Lower lobe of right lung (tissue), 2 donors: ENCODE measurements around the gene ARHGAP40. TPM values are rescaled to one million over a fixed set of nuclear protein-coding genes. Genes with fewer than 3 reads are reported as not detected.

Experiments
- ATAC-seq, 2 donors: fragments of 200-7000 bp; cut with Tn5 transposase; one replicate each; pipeline ENCODE4 v1.9.1; 2020 to 2022; ENCODE audit warnings: mild to moderate bottlenecking in 2 of 2, moderate library complexity in 2 of 2
- DNase-seq: peaks from one replicate; pipeline ENCODE4 v3.0.0-alpha.2; 2020
- H3K27ac ChIP-seq: fragments of 200-600 bp; one replicate; pipeline ENCODE4 v1.8.0; 2022
- H3K27me3 ChIP-seq: fragments of 200-600 bp; one replicate; pipeline ENCODE4 v1.8.0; 2022; ENCODE audit warnings: low read depth
- H3K36me3 ChIP-seq: fragments of 200-600 bp; one replicate; pipeline ENCODE4 v1.8.0; 2022; ENCODE audit warnings: mild to moderate bottlenecking
- H3K4me1 ChIP-seq: fragments of 200-600 bp; one replicate; pipeline ENCODE4 v1.8.0; 2022
- H3K4me3 ChIP-seq: fragments of 200-600 bp; one replicate; pipeline ENCODE4 v1.8.0; 2022; ENCODE audit warnings: mild to moderate bottlenecking
- H3K9me3 ChIP-seq: fragments of 200-600 bp; one replicate; pipeline ENCODE4 v1.8.0; 2022
- CTCF ChIP-seq: fragments of 200-600 bp; IDR thresholded peaks from one replicate; pipeline ENCODE4 v1.8.0; 2022; ENCODE audit warnings: antibody characterized with exemption, mild to moderate bottlenecking
- intact Hi-C: fragments of 100-400 bp; cut with DNase I; formaldehyde crosslinking; loops from one replicate; pipeline ENCODE4 v1.11.0; 2022
- total RNA-seq: library from RNA; stranded (reverse); fragmentation: NEBNext Ultra II Directional; extraction: Animal tissue kit (Norgen Biotek cat#: 25700); gene quantifications from one replicate; pipeline ENCODE4 v1.2.1, GENCODE V29; 2021
- donor health status: DM: no; HTN: yes; CAD: no; lungs with severe emphysema.

Gene ARHGAP40
- total RNA-seq, 1 donor from 2014 or later = 0.83 TPM

- peaks cover 96% of the 10 kb centered on the region for H3K36me3 ChIP-seq
Measured at GRCh38 chr20:38559764-38560163, 41.8 kb upstream of the ARHGAP40 start.

GRCh38 chr20:38563802-38564431 lies 37.7 kb upstream of the ARHGAP40 start:
- TF ChIP-seq CTCF = no peak
- Histone ChIP-seq H3K27ac (no peak overlapping the region), H3K4me1 (no peaks in the 10 kb centered on the region), H3K27me3 (no peaks in the 10 kb centered on the region), H3K36me3 (peaks cover 96% of the 10 kb centered on the region), H3K9me3 (no peaks in the 10 kb centered on the region), H3K4me3 (no peak overlapping the region)
- no peak for ATAC-seq
- intact Hi-C loops = no loop called here
- DNase-seq = no peak

More at GRCh38 chr20:38559764-38560163, 41.8 kb upstream of the ARHGAP40 start:
- Histone ChIP-seq H3K9me3 (no peaks in the 10 kb centered on the region), H3K4me1 (no peaks in the 10 kb centered on the region), H3K27ac (no peak overlapping the region), H3K4me3 (no peak overlapping the region), H3K27me3 (no peaks in the 10 kb centered on the region)
- DNase-seq = no peak
- no peak for ATAC-seq
- no peak for TF ChIP-seq CTCF
- intact Hi-C loops = no loop called here

DNA sequence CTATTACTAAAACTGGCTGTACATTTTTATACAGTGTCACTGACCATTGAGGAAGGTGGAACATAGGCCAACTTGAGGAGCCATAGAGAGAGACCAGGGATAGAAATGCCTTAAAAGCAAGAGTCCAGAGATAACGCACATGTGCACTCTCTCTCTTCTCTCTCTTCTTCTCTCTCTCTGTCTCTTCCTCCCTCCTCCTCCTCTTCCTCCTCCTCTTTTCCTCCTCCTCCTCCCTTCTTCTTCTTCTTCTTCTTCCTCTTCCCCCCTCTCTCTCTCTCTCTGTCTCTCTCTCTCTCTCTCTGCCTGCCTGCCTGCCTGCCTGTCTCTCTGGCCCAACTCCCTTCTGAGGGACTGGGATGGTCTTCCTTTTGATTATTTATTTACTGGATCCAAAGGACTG lies 36.9 kb upstream of the ARHGAP40 start:
- Histone ChIP-seq H3K27ac (no peak overlapping the region), H3K27me3 (no peaks in the 10 kb centered on the region), H3K9me3 (no peaks in the 10 kb centered on the region), H3K4me1 (no peaks in the 10 kb centered on the region), H3K4me3 (no peak overlapping the region), H3K36me3 (peaks cover 96% of the 10 kb centered on the region)
- DNase-seq = no peak
- no peak for TF ChIP-seq CTCF
- ATAC-seq = no peak
- intact Hi-C loops = no loop called here

DNA sequence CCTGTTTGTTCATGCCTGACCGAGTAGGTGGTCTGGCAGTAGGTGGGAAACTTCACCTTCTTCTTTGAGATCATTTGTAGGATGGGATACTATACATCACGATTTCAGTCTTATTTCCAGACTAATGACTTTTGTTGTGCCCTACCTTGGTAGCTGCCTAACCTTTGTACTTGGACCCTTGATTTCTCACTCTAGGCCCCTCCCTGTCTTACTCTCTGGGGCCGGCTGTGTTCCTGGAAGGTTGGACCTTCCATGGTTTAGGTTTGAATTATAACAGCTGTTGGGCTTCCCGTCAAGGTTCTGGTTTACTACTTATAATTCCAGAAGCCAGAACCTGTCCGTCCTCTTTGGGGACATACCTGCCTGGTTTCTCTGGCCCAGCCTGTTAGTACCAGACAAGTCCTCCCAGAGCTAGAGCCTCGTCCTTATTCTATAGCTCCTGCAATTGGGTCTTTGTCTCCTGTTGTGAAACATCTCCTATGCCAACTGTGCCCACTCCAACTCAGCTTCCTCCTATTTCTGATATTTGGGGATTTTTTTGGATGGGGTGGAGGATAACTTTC lies 35.5 kb upstream of the ARHGAP40 start:
- no peaks in the 10 kb centered on the region for H3K4me1 ChIP-seq
- TF ChIP-seq CTCF = no peak
- intact Hi-C loops = no loop called here
- H3K27ac ChIP-seq = no peak overlapping the region
- no peaks in the 10 kb centered on the region for H3K9me3 ChIP-seq
- ATAC-seq (no peak), DNase-seq (no peak)
- H3K27me3 ChIP-seq = no peaks in the 10 kb centered on the region
- H3K36me3 ChIP-seq = peaks cover 96% of the 10 kb centered on the region
- no peak overlapping the region for H3K4me3 ChIP-seq

DNA sequence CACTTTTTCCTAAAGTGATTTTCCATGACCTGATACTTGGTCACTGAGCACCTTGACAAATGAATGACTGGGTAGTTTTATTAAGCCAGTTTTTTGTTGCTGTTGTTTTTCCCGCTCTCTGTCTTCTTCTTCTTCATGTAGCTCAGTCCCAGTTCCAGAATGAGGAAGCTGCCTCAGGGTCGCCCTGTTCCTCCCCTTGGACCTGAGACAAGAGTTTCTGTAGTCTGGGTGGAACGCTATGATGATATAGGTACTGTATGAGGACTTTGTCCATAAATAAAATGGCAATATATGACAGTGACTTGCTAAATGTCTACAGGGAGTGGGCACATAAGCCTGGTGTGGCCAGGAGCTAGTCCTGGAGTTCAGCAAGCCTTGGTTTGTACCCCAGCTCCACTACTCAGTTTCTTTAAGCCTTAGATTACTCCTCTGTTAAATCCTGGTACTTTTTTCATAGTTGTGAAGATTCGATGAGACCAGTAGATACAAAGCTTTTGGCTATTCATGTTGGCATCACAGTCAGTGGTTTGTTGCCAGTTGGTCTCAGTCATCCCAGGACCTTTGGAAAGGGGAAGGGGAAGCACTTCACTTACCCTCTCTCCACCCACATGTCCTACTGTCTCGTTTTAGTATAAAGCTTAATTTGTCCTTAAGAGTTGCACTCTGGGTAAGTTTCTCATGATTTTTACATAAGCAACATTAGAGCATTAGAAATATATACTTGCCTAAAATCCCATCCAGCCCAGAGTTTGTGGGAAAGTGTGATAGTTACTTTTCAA lies 31.7 kb upstream of the ARHGAP40 start:
- H3K9me3 ChIP-seq = no peaks in the 10 kb centered on the region
- H3K4me3 ChIP-seq = no peak overlapping the region
- TF ChIP-seq CTCF = no peak
- peaks cover 95% of the 10 kb centered on the region for H3K36me3 ChIP-seq
- no peak for DNase-seq
- ATAC-seq = peak in 1 of 2 donors; percentile 19
- intact Hi-C loops = no loop called here
- H3K4me1 ChIP-seq = no peaks in the 10 kb centered on the region
- H3K27ac ChIP-seq = no peak overlapping the region
- H3K27me3 ChIP-seq = no peaks in the 10 kb centered on the region
